ENCODE data around the gene DLK1. TPM values are rescaled to one million over a fixed set of nuclear protein-coding genes. Genes with fewer than 3 reads are reported as not detected.

The DLK1 gene
- not detected in 2 replicates for total RNA-seq

DNA sequence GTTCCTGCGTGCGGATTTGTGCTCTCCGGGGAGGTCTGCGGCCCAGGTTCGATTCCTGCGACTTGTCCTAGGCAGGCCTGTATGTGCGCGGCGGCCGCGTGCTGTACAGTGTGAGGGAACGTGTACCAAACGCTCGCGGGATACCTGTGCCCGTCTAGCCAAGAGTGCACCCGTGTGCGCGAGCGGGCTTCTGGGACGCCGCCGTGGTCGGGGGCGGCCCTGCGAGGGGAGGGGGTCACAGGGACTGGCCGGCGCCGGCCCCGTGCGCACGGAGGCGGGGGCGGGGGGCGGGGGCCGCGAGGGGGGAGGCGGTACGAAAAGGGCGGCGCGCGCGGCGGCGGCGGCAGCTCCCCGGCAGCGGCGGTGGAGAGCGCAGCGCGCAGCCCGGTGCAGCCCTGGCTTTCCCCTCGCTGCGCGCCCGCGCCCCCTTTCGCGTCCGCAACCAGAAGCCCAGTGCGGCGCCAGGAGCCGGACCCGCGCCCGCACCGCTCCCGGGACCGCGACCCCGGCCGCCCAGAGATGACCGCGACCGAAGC lies at the start of gene DLK1:
TSS of gene DLK1 (plus strand) at position 343 of the 536 bp plus-strand sequence. CDS start at position 520, 177 bp downstream.
- H3K36me3 Mint-ChIP-seq (ENCODE audit: low read depth) = no peaks in the 10 kb centered on the region
- intact Hi-C loops (cut with micrococcal nuclease) = no loop called here
- peaks cover 27% of the 10 kb centered on the region for H3K27me3 Mint-ChIP-seq (ENCODE audit: insufficient read depth)
- no peak for DNase-seq (ENCODE audit: low spot score)
- H3K4me3 Mint-ChIP-seq = no peak within 1 kb of the TSS
- no peaks in the 10 kb centered on the region for H3K9me3 Mint-ChIP-seq
- no peak within 1 kb of the TSS for H3K27ac Mint-ChIP-seq
- no peaks in the 10 kb centered on the region for H3K4me1 Mint-ChIP-seq (ENCODE audit: low read depth)

DNA sequence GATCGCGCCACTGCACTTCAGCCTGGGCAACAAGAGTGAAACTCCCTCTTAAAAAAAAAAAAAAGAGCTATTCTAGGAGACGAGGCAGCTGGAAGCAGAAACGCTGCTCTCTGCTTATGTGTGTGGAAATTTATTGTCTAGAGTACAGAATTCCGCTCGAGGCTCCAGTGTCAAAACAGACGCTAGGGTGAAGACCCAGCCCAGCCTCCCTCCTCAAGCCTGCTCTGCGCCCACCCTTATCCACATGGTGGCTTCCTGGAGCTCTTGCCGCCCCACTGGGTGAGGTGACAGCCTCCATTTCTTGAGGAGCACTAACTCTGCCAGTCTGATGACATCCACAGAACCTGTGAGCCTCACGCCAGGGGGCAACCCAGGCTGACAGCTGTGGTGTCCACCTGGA lies 49.5 kb upstream of the DLK1 start:
- intact Hi-C loops (cut with micrococcal nuclease) = no loop called here
- Mint-ChIP-seq H3K4me1 (ENCODE audit: low read depth) (no peaks in the 10 kb centered on the region), H3K9me3 (no peaks in the 10 kb centered on the region), H3K27ac (no peak overlapping the region), H3K36me3 (ENCODE audit: low read depth) (no peaks in the 10 kb centered on the region), H3K27me3 (ENCODE audit: insufficient read depth) (peaks cover 17% of the 10 kb centered on the region), H3K4me3 (no peak overlapping the region)
- no peak for DNase-seq (ENCODE audit: low spot score)

GRCh38 chr14:100677554-100678468 lies 48.9 kb upstream of the DLK1 start:
- Mint-ChIP-seq H3K9me3 (no peaks in the 10 kb centered on the region), H3K27ac (no peak overlapping the region)

DNA sequence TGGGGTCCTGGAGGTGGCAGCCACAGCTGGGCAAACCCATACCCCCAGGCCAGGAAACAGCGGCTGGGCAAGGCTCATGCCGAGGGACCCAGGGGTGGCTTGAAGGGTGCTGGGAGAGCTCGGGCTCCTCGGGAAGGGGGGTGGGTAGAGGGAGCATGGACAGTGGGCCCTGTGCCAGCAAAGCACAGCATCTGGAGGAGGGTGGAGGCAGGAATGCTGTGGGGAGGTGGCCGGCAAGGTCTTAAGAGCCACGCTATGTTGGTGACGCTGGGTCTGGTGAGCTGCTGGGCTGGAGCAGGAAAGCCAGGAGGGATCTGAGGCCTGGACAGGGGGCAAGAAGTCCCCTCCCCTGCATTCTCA lies 48.2 kb upstream of the DLK1 start:
- no peaks in the 10 kb centered on the region for H3K9me3 Mint-ChIP-seq

More at GRCh38 chr14:100677554-100678468, 48.9 kb upstream of the DLK1 start:
- H3K4me1 Mint-ChIP-seq (ENCODE audit: low read depth) = no peaks in the 10 kb centered on the region
- intact Hi-C loops (cut with micrococcal nuclease) = no loop called here
- H3K27me3 Mint-ChIP-seq (ENCODE audit: insufficient read depth) = peaks cover 14% of the 10 kb centered on the region
- H3K36me3 Mint-ChIP-seq (ENCODE audit: low read depth) = no peaks in the 10 kb centered on the region
- no peak overlapping the region for H3K4me3 Mint-ChIP-seq
- DNase-seq (ENCODE audit: low spot score) = no peak

DNA sequence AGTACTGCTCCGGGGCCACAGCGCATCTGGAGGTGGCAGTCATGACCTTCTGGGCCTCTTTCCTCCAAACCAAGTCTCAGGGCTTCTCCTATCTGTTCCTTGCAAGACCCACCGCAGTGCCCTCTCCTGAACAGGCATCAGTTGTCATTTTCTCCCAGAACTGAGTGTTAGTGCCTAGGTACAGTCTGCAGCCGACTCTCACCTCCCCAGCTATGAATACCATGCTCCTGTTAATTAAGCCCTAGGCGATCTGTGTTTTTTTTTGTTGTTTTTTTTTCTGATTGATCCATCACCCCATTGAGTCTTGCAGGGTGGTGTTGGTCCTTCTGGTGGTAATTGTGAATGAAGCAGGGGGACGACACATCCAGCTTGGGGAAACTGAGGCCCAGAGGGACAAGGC lies 47.5 kb upstream of the DLK1 start:
- Mint-ChIP-seq H3K27me3 (ENCODE audit: insufficient read depth) (peaks cover 5% of the 10 kb centered on the region), H3K9me3 (no peaks in the 10 kb centered on the region), H3K36me3 (ENCODE audit: low read depth) (no peaks in the 10 kb centered on the region), H3K27ac (no peak overlapping the region), H3K4me3 (no peak overlapping the region), H3K4me1 (ENCODE audit: low read depth) (no peaks in the 10 kb centered on the region)
- DNase-seq (ENCODE audit: low spot score) = no peak
- intact Hi-C loops (cut with micrococcal nuclease) = no loop called here

More for the DNA sequence above, 48.2 kb upstream of the DLK1 start:
- DNase-seq (ENCODE audit: low spot score) = no peak
- no peaks in the 10 kb centered on the region for H3K4me1 Mint-ChIP-seq (ENCODE audit: low read depth)
- H3K27ac Mint-ChIP-seq = no peak overlapping the region
- no peak overlapping the region for H3K4me3 Mint-ChIP-seq
- intact Hi-C loops (cut with micrococcal nuclease) = no loop called here
- peaks cover 12% of the 10 kb centered on the region for H3K27me3 Mint-ChIP-seq (ENCODE audit: insufficient read depth)
- H3K36me3 Mint-ChIP-seq (ENCODE audit: low read depth) = no peaks in the 10 kb centered on the region

DNA sequence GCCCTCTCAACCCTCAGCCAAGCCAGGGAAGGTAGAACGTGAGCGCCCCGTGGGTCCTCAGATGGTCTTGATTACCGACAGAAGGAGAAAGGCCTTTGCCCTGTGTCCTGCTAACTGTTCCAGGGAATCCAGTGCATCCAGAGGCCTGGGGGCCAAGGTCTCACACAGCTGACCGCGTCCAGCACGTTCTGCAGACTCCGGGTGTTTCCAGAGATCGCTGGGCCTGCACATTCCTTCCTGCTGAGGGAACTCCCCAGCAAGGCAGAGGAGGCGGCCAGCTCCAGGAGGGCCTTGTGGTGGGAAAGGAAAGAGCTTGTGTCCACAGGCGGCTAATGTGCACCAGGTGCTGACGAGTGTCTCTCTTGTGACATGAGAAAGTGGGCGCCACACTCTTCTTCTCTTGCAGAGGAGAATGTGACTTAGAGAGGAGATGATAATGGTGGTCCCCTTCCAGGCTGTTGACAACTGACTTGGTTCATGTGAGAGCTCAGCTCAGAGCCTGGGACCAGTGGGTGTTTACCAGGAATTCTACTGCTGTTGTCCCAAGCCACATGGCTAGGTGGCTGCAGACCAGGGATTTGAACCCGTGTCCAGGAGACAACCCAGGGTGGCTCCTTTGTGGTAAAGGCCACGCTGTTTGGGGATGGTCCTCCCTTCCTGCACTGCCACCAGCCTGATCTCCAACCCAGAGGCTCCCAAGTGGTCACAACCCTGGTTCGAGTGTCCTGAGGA lies 46.8 kb upstream of the DLK1 start:
- no peak for DNase-seq (ENCODE audit: low spot score)
- Mint-ChIP-seq H3K36me3 (ENCODE audit: low read depth) (no peaks in the 10 kb centered on the region), H3K27ac (no peak overlapping the region), H3K4me1 (ENCODE audit: low read depth) (no peaks in the 10 kb centered on the region), H3K27me3 (ENCODE audit: insufficient read depth) (peaks cover under 1% of the 10 kb centered on the region), H3K9me3 (no peaks in the 10 kb centered on the region), H3K4me3 (no peak overlapping the region)
- intact Hi-C loops (cut with micrococcal nuclease) = no loop called here

GRCh38 chr14:100680439-100681051 lies 46.1 kb upstream of the DLK1 start:
- Mint-ChIP-seq H3K4me3 (no peak overlapping the region), H3K36me3 (ENCODE audit: low read depth) (no peaks in the 10 kb centered on the region), H3K4me1 (ENCODE audit: low read depth) (no peaks in the 10 kb centered on the region), H3K27me3 (ENCODE audit: insufficient read depth) (no peaks in the 10 kb centered on the region), H3K9me3 (no peaks in the 10 kb centered on the region), H3K27ac (no peak overlapping the region)
- no peak for DNase-seq (ENCODE audit: low spot score)
- intact Hi-C loops (cut with micrococcal nuclease) = no loop called here

GRCh38 chr14:100681111-100681510 lies 45.6 kb upstream of the DLK1 start:
- Mint-ChIP-seq H3K9me3 (no peaks in the 10 kb centered on the region), H3K27me3 (ENCODE audit: insufficient read depth) (no peaks in the 10 kb centered on the region), H3K27ac (no peak overlapping the region), H3K36me3 (ENCODE audit: low read depth) (no peaks in the 10 kb centered on the region), H3K4me1 (ENCODE audit: low read depth) (no peaks in the 10 kb centered on the region), H3K4me3 (no peak overlapping the region)
- intact Hi-C loops (cut with micrococcal nuclease) = no loop called here
- no peak for DNase-seq (ENCODE audit: low spot score)

DNA sequence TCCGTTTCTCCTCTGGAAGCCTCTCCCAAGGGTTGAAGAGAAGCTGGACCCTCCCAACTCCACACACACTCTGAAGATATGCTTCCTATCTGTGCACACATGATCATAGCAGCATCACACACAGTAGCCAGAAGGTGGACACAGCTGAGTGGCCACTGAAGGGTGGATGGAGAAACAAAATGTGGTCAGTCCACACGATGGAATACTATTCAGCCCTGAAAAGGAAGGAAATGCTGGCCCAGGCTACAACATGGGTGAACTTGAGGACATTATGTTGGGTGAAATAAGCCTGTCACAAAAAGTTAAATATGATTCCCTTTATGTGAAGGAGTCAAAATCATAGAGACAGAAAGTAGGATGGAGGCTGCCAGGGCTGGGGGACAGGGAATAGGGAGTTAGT lies 43.9 kb upstream of the DLK1 start:
- H3K27ac Mint-ChIP-seq = no peak overlapping the region
- H3K36me3 Mint-ChIP-seq (ENCODE audit: low read depth) = no peaks in the 10 kb centered on the region
- H3K4me3 Mint-ChIP-seq = no peak overlapping the region
- H3K27me3 Mint-ChIP-seq (ENCODE audit: insufficient read depth) = no peaks in the 10 kb centered on the region
- no peak for DNase-seq (ENCODE audit: low spot score)
- H3K4me1 Mint-ChIP-seq (ENCODE audit: low read depth) = no peaks in the 10 kb centered on the region
- H3K9me3 Mint-ChIP-seq = no peaks in the 10 kb centered on the region
- intact Hi-C loops (cut with micrococcal nuclease) = no loop called here

GRCh38 chr14:100683578-100683977 lies 43.1 kb upstream of the DLK1 start:
- Mint-ChIP-seq H3K4me3 (no peak overlapping the region), H3K36me3 (ENCODE audit: low read depth) (no peaks in the 10 kb centered on the region), H3K27ac (no peak overlapping the region), H3K9me3 (no peaks in the 10 kb centered on the region), H3K27me3 (ENCODE audit: insufficient read depth) (no peaks in the 10 kb centered on the region), H3K4me1 (ENCODE audit: low read depth) (no peaks in the 10 kb centered on the region)
- no peak for DNase-seq (ENCODE audit: low spot score)
- intact Hi-C loops (cut with micrococcal nuclease) = no loop called here

DNA sequence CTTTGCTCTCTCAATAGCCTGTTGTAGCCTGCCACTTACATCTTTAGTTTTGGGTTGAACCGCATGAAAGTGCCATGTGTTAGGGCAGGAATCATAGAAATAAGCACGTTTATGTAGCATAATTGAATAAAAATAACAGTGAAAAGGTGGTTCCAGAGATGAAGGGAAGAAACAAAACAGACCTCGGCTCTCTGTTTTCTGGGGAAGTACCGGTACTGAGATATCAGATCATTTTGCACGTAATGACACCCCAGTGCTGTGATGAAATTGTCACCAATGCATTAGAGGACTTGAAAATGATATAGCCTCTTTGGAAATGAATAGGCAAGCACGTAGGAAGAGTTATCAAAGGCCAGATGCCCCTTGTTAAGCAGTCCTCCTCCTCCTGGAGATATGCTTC lies 42.5 kb upstream of the DLK1 start:
- intact Hi-C loops (cut with micrococcal nuclease) = no loop called here
- Mint-ChIP-seq H3K27ac (no peak overlapping the region), H3K36me3 (ENCODE audit: low read depth) (no peaks in the 10 kb centered on the region), H3K4me3 (no peak overlapping the region), H3K9me3 (no peaks in the 10 kb centered on the region), H3K4me1 (ENCODE audit: low read depth) (no peaks in the 10 kb centered on the region), H3K27me3 (ENCODE audit: insufficient read depth) (no peaks in the 10 kb centered on the region)
- DNase-seq (ENCODE audit: low spot score) = no peak

- no peaks in the 10 kb centered on the region for H3K36me3 Mint-ChIP-seq (ENCODE audit: low read depth)
- H3K4me3 Mint-ChIP-seq = no peak overlapping the region
- intact Hi-C loops (cut with micrococcal nuclease) = no loop called here
- no peak overlapping the region for H3K27ac Mint-ChIP-seq
- no peaks in the 10 kb centered on the region for H3K9me3 Mint-ChIP-seq
- no peaks in the 10 kb centered on the region for H3K4me1 Mint-ChIP-seq (ENCODE audit: low read depth)
- DNase-seq (ENCODE audit: low spot score) = no peak
- H3K27me3 Mint-ChIP-seq (ENCODE audit: insufficient read depth) = no peaks in the 10 kb centered on the region
These were observed 41.7 kb upstream of the DLK1 start for GRCh38 chr14:100684961-100685360.

GRCh38 chr14:100686858-100687257 lies 39.8 kb upstream of the DLK1 start:
- no peaks in the 10 kb centered on the region for H3K9me3 Mint-ChIP-seq
- no peaks in the 10 kb centered on the region for H3K4me1 Mint-ChIP-seq (ENCODE audit: low read depth)
- intact Hi-C loops (cut with micrococcal nuclease) = no loop called here
- no peaks in the 10 kb centered on the region for H3K27me3 Mint-ChIP-seq (ENCODE audit: insufficient read depth)
- H3K4me3 Mint-ChIP-seq = no peak overlapping the region
- no peak overlapping the region for H3K27ac Mint-ChIP-seq
- no peaks in the 10 kb centered on the region for H3K36me3 Mint-ChIP-seq (ENCODE audit: low read depth)
- DNase-seq (ENCODE audit: low spot score) = no peak
